ENCODE measurements around the gene EPX.

GRCh38 chr17:58165981-58166380 lies 26.5 kb upstream of the EPX start:
- TF ChIP-seq CTCF (optimal IDR thresholded peaks at IDR 0.05 in 1 of 3, IDR thresholded peaks at IDR 0.05 in 1 of 3, conservative IDR thresholded peaks at IDR 0.05 in 1 of 3; ENCODE audit: extremely low read depth in 1 of 3, insufficient read depth in 2 of 3, low read length in 3 of 3): no peak
- no peak for TF ChIP-seq EZH2 (IDR thresholded peaks at IDR 0.05; ENCODE audit: low read length)

Data from keratinocyte (primary cell).